Stimulated activated naive CD8-positive, alpha-beta T cell treated with anti-CD3 and anti-CD28 coated beads, Interleukin-15, amount 100 ng/mL, for 72 hours (primary cell): ENCODE results near the gene PRLHR.

Experiments
- ATAC-seq: fragments of 150-1000 bp; cut with Tn5 transposase; 2 replicates; pipeline ENCODE4 v1.10.0; 2021; ENCODE audit warnings: mild to moderate bottlenecking, moderate library complexity
- DNase-seq, 2 donors: peaks; one replicate each; pipeline ENCODE4 v3.0.0; 2021 to 2022
- H3K27ac Mint-ChIP-seq, 2 donors: one replicate each; pipeline ENCODE4 v1.8.0; 2022; ENCODE audit warnings: mild to moderate bottlenecking in 2 of 2, mixed read lengths in 2 of 2, moderate library complexity in 2 of 2
- H3K27me3 Mint-ChIP-seq: one replicate; pipeline ENCODE4 v1.8.0; 2022; ENCODE audit warnings: mixed read lengths
- H3K4me1 Mint-ChIP-seq: one replicate; pipeline ENCODE4 v1.8.0; 2022; ENCODE audit warnings: mild to moderate bottlenecking, mixed read lengths
- H3K4me3 Mint-ChIP-seq, 2 donors: one replicate each; pipeline ENCODE4 v1.8.0; 2022; ENCODE audit warnings: mild to moderate bottlenecking in 2 of 2, mixed read lengths in 2 of 2, moderate library complexity in 1 of 2
- H3K9me3 Mint-ChIP-seq, 2 donors: one replicate each; pipeline ENCODE4 v1.8.0; 2022; ENCODE audit warnings: mixed read lengths in 2 of 2

The PRLHR gene

GRCh38 chr10:118596426-118597124 lies 1.1 kb upstream of the PRLHR start:
- DNase-seq = no peak
- H3K4me3 Mint-ChIP-seq = peak overlapping the region; percentile 23 to 59
- H3K27me3 Mint-ChIP-seq = peaks cover 59% of the 10 kb centered on the region
- no peak for ATAC-seq
- peaks cover 30% of the 10 kb centered on the region for H3K4me1 Mint-ChIP-seq
- H3K27ac Mint-ChIP-seq = no peak overlapping the region
- H3K9me3 Mint-ChIP-seq = peaks cover 0 to 13% of the 10 kb centered on the region in 2 donors

DNA sequence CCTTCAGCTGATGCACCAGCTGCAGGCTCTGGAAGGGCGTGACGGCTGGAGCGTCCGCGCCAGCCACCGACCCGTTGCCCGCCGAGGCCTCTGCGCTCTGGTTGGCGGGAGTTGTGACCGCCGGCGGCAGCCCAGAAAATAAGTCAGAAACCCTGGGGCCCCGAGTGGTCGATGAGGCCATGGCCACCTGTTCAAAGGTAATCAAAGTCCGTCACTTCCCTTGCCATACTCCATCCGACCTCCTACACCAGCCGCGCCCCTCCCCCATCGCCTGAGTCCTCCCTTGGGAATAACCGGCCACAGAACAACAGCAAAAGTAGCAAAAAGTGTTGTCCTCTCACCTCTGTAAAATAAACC lies 406 bp downstream of the PRLHR start:
- ATAC-seq (no peak), DNase-seq (no peak)
- Mint-ChIP-seq H3K27me3 (peaks cover 59% of the 10 kb centered on the region), H3K4me3 (peak overlapping the region in 1 of 2 donors; percentile 46), H3K27ac (no peak overlapping the region), H3K9me3 (peaks cover 0 to 13% of the 10 kb centered on the region in 2 donors), H3K4me1 (peaks cover 30% of the 10 kb centered on the region)

DNA sequence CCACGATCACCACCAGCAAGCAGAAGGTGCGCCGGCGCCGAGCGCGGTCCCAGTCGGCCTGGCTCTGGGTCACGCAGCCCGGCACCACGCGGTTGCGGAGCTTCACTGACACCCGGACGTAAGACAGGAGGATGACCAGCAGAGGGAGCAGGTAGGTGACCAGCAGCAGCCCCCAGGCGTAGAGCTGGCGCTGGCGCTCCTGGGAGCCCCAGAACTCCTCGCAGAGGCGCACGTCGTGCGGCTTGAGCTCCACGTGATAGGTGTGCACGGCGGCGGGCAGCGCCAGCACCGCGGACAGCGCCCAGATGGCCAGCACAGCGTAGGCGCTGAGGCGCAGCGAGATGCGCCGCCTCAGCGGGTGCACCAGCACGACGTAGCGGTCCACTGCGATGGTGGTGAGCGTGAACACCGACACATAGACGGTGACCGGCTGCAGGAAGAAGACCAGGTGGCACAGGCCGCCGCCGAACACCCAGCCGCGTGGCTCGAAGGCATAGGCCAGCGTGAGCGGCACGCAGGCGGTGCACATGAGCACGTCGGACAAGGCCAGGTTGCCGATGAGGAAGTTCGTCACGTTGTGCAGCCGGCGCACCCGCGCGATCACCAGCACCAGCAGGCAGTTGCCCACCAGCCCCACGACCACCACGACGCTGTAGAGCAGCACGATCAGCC lies 920 bp downstream of the PRLHR start:
- peaks cover 0 to 13% of the 10 kb centered on the region in 2 donors for H3K9me3 Mint-ChIP-seq
- H3K27me3 Mint-ChIP-seq = peaks cover 59% of the 10 kb centered on the region
- peaks cover 30% of the 10 kb centered on the region for H3K4me1 Mint-ChIP-seq
- peak; percentile 46 to 49 for DNase-seq
- H3K4me3 Mint-ChIP-seq = peak overlapping the region in 1 of 2 donors; percentile 51
- H3K27ac Mint-ChIP-seq = peak overlapping the region in 1 of 2 donors; percentile 77
- peak; percentile 82 for ATAC-seq

GRCh38 chr10:118592675-118593330 lies 2.6 kb downstream of the PRLHR start:
- Mint-ChIP-seq H3K27ac (no peak overlapping the region), H3K9me3 (peaks cover 0 to 13% of the 10 kb centered on the region in 2 donors), H3K4me1 (peaks cover 30% of the 10 kb centered on the region), H3K4me3 (no peak overlapping the region), H3K27me3 (peaks cover 58% of the 10 kb centered on the region)
- no peak for DNase-seq
- no peak for ATAC-seq

GRCh38 chr10:118590334-118590733 lies 5.1 kb downstream of the PRLHR start:
- H3K27ac Mint-ChIP-seq = no peak overlapping the region
- H3K4me1 Mint-ChIP-seq = peaks cover 14% of the 10 kb centered on the region
- ATAC-seq = no peak
- DNase-seq = no peak
- H3K27me3 Mint-ChIP-seq = peaks cover 34% of the 10 kb centered on the region
- H3K9me3 Mint-ChIP-seq = peaks cover 0 to 8% of the 10 kb centered on the region in 2 donors
- no peak overlapping the region for H3K4me3 Mint-ChIP-seq

- no peak overlapping the region for H3K4me3 Mint-ChIP-seq
- H3K9me3 Mint-ChIP-seq = no peaks in the 10 kb centered on the region
- H3K4me1 Mint-ChIP-seq = no peaks in the 10 kb centered on the region
- peaks cover 11% of the 10 kb centered on the region for H3K27me3 Mint-ChIP-seq
- DNase-seq (no peak), ATAC-seq (no peak)
- H3K27ac Mint-ChIP-seq = no peak overlapping the region
These were observed 7.4 kb downstream of the PRLHR start for GRCh38 chr10:118587881-118588651.

DNA sequence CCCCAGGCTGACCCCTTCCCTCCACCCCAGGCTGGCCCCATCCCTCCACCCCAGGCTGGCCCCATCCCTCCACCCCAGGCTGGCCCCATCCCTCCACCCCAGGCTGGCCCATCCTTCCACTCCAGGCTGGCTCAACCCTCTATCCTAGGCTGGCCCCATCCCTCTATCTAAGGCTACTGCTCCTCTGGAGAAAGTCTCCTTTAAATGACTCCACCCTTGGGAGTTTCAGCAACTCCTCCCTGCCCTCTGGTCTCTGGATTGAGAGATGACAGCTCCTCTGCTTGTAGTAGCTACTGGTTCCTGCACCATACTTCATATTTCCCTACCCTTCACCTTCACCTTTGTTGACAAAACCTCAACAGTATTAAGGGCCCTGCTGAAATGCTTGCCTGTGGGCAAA lies 8.5 kb downstream of the PRLHR start:
- peak; percentile 56 for ATAC-seq
- H3K27ac Mint-ChIP-seq = peak overlapping the region in 1 of 2 donors; percentile 81
- no peaks in the 10 kb centered on the region for H3K4me1 Mint-ChIP-seq
- H3K9me3 Mint-ChIP-seq = no peaks in the 10 kb centered on the region
- no peak for DNase-seq
- no peak overlapping the region for H3K4me3 Mint-ChIP-seq
- no peaks in the 10 kb centered on the region for H3K27me3 Mint-ChIP-seq

GRCh38 chr10:118585794-118586193 lies 9.7 kb downstream of the PRLHR start:
- DNase-seq = no peak

GRCh38 chr10:118585234-118585633 lies 10.2 kb downstream of the PRLHR start:
- ATAC-seq = no peak
- no peak for DNase-seq
- peak overlapping the region in 1 of 2 donors; percentile 1 for H3K27ac Mint-ChIP-seq
- H3K27me3 Mint-ChIP-seq = no peaks in the 10 kb centered on the region
- no peak overlapping the region for H3K4me3 Mint-ChIP-seq
- H3K4me1 Mint-ChIP-seq = no peaks in the 10 kb centered on the region
- no peaks in the 10 kb centered on the region for H3K9me3 Mint-ChIP-seq

More at GRCh38 chr10:118585794-118586193, 9.7 kb downstream of the PRLHR start:
- Mint-ChIP-seq H3K4me3 (no peak overlapping the region), H3K4me1 (no peaks in the 10 kb centered on the region), H3K9me3 (no peaks in the 10 kb centered on the region), H3K27ac (peak overlapping the region in 1 of 2 donors; percentile 1), H3K27me3 (no peaks in the 10 kb centered on the region)
- no peak for ATAC-seq

GRCh38 chr10:118584181-118584954 lies 11.1 kb downstream of the PRLHR start:
- peak overlapping the region in 1 of 2 donors; percentile 53 for H3K27ac Mint-ChIP-seq
- DNase-seq (no peak), ATAC-seq (no peak)
- H3K4me1 Mint-ChIP-seq = no peaks in the 10 kb centered on the region
- H3K27me3 Mint-ChIP-seq = no peaks in the 10 kb centered on the region
- H3K4me3 Mint-ChIP-seq = no peak overlapping the region
- no peaks in the 10 kb centered on the region for H3K9me3 Mint-ChIP-seq

- Mint-ChIP-seq H3K27me3 (no peaks in the 10 kb centered on the region), H3K9me3 (no peaks in the 10 kb centered on the region), H3K4me1 (no peaks in the 10 kb centered on the region), H3K27ac (no peak overlapping the region), H3K4me3 (no peak overlapping the region)
- DNase-seq (no peak), ATAC-seq (no peak)
These were observed 11.8 kb downstream of the PRLHR start for GRCh38 chr10:118583611-118584010.

DNA sequence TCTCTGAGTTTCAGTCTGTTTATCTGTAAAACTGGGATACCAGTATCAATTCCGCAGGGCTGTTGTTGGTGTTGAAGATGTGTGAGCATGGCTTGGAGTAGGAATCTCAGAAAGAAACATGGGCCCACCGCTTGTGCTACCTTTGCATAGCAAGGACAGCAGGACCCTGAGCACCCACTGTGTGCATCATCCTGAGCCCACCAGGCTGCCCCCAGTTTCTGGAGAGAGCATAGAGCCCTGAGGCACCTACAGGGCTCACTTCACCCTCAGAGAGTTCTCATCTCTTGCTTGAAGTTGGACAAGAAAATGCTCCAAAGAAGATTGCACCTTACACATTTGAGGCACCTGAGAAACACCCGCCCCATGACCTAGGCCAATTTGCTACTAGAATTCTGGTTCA lies 12.9 kb downstream of the PRLHR start:
- Mint-ChIP-seq H3K4me1 (no peaks in the 10 kb centered on the region), H3K27ac (no peak overlapping the region)
- no peak for ATAC-seq

GRCh38 chr10:118581340-118581739 lies 14.1 kb downstream of the PRLHR start:
- no peak for ATAC-seq
- no peak for DNase-seq
- Mint-ChIP-seq H3K4me1 (no peaks in the 10 kb centered on the region), H3K9me3 (no peaks in the 10 kb centered on the region), H3K4me3 (no peak overlapping the region), H3K27me3 (no peaks in the 10 kb centered on the region), H3K27ac (no peak overlapping the region)

More for the DNA sequence above, 12.9 kb downstream of the PRLHR start:
- no peaks in the 10 kb centered on the region for H3K9me3 Mint-ChIP-seq
- H3K27me3 Mint-ChIP-seq = no peaks in the 10 kb centered on the region
- H3K4me3 Mint-ChIP-seq = no peak overlapping the region
- no peak for DNase-seq

DNA sequence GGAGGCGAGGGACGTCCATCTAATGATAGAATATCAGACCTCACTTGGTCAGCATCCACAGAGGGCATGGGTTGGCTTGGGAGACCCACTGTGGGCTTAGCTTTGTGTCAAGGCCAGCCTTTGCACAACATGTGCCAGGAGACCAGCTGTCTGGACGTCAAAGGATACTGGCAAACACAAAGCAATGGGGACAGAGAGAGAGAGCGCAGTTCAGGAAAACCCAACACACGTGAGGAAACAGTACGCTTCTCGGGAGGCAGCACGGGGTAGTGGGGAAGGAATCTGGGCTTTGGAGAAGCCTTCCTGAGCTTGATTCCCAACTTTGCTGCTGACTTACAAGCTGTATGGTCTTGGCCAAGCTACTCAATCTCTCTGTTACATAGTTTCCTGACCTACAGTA lies 14.7 kb downstream of the PRLHR start:
- Mint-ChIP-seq H3K9me3 (no peaks in the 10 kb centered on the region), H3K27ac (no peak overlapping the region), H3K27me3 (no peaks in the 10 kb centered on the region), H3K4me1 (no peaks in the 10 kb centered on the region), H3K4me3 (no peak overlapping the region)
- no peak for DNase-seq
- no peak for ATAC-seq

GRCh38 chr10:118573512-118573911 lies 21.9 kb downstream of the PRLHR start:
- Mint-ChIP-seq H3K27ac (no peak overlapping the region), H3K4me1 (peaks cover 4% of the 10 kb centered on the region), H3K27me3 (no peaks in the 10 kb centered on the region), H3K4me3 (no peak overlapping the region), H3K9me3 (no peaks in the 10 kb centered on the region)
- no peak for ATAC-seq
- DNase-seq = no peak
